Neuronal stem cell (in vitro differentiated cells): ENCODE measurements around the gene ARID5A.

ENCODE experiments used
- DNase-seq: peaks from one replicate; pipeline ENCODE4 v3.0.0-alpha.2; 2013; ENCODE audit warnings: low spot score
- H2AFZ ChIP-seq: one replicate; pipeline ENCODE4 v1.6.1; 2013; ENCODE audit warnings: mild to moderate bottlenecking, low read length, inconsistent platforms
- H2AK5ac ChIP-seq: 2 replicates; pipeline ENCODE4 v1.6.1; 2013; ENCODE audit warnings: low read depth, mild to moderate bottlenecking, inconsistent platforms, low read length, moderate library complexity, mixed read lengths
- H2BK120ac ChIP-seq: 2 replicates; pipeline ENCODE4 v1.6.1; 2013; ENCODE audit warnings: low read depth, mild to moderate bottlenecking, inconsistent platforms, low read length, moderate library complexity, mixed read lengths
- H2BK12ac ChIP-seq: one replicate; pipeline ENCODE4 v1.6.1; 2013; ENCODE audit warnings: low read length, inconsistent platforms
- H2BK15ac ChIP-seq: 2 replicates; pipeline ENCODE4 v1.6.1; 2013; ENCODE audit warnings: mild to moderate bottlenecking, low read length, inconsistent platforms, mixed read lengths
- H2BK5ac ChIP-seq: one replicate; pipeline ENCODE4 v1.6.1; 2013; ENCODE audit warnings: inconsistent platforms, mild to moderate bottlenecking, low read length, moderate library complexity
- H3K14ac ChIP-seq: one replicate; pipeline ENCODE4 v1.6.1; 2013; ENCODE audit warnings: low read length, inconsistent platforms
- H3K18ac ChIP-seq: 2 replicates; pipeline ENCODE4 v1.6.1; 2013; ENCODE audit warnings: low read length, inconsistent platforms
- H3K23ac ChIP-seq: 2 replicates; pipeline ENCODE4 v1.6.1; 2013; ENCODE audit warnings: low read depth, mild to moderate bottlenecking, mixed read lengths, low read length, inconsistent platforms; ENCODE audit not compliant: poor library complexity
- H3K27ac ChIP-seq: replicated peaks from 3 replicates; pipeline ENCODE4 v1.5.1; 2013; ENCODE audit warnings: low read length, inconsistent platforms
- H3K27me3 ChIP-seq, 3 experiments: 2 replicates each; pipeline ENCODE4 v1.6.1; 2013; ENCODE audit warnings: low read length in 3 of 3, mild to moderate bottlenecking in 2 of 3, inconsistent platforms in 1 of 3, low read depth in 1 of 3, mixed read lengths in 1 of 3, moderate library complexity in 1 of 3; ENCODE audit not compliant: control insufficient read depth in 3 of 3, insufficient read depth in 3 of 3
- H3K36me3 ChIP-seq, 2 donors: replicated peaks in 1 of 2; 2 replicates each; pipeline ENCODE4 v1.6.1; 2013; ENCODE audit warnings: low read length in 2 of 2; ENCODE audit not compliant: control insufficient read depth in 2 of 2, insufficient read depth in 2 of 2
- H3K4ac ChIP-seq: 2 replicates; pipeline ENCODE4 v1.6.1; 2013; ENCODE audit warnings: inconsistent platforms, mild to moderate bottlenecking, low read length, moderate library complexity
- H3K4me1 ChIP-seq, 2 donors: 1 replicate in 1 of 2; 2 replicates in 1 of 2; pipeline ENCODE4 v1.6.1; 2013; ENCODE audit warnings: low read length in 2 of 2, low read depth in 1 of 2; ENCODE audit not compliant: control insufficient read depth in 2 of 2, insufficient read depth in 1 of 2
- H3K4me2 ChIP-seq: one replicate; pipeline ENCODE4 v1.6.1; 2013; ENCODE audit warnings: mild to moderate bottlenecking, low read length, inconsistent platforms; ENCODE audit not compliant: insufficient read depth, poor library complexity, severe bottlenecking
- H3K4me3 ChIP-seq, 2 donors: 2 replicates each; pipeline ENCODE4 v1.5.1; 2013; ENCODE audit warnings: low read length in 2 of 2, mild to moderate bottlenecking in 2 of 2, inconsistent platforms in 1 of 2, moderate library complexity in 1 of 2
- H3K79me1 ChIP-seq: one replicate; pipeline ENCODE4 v1.6.1; 2013; ENCODE audit warnings: low read depth, mild to moderate bottlenecking, inconsistent platforms, low read length, moderate library complexity
- H3K9ac ChIP-seq: one replicate; pipeline ENCODE4 v1.6.1; 2013; ENCODE audit warnings: mild to moderate bottlenecking, low read depth, low read length, inconsistent platforms; ENCODE audit not compliant: poor library complexity
- H3K9me3 ChIP-seq, 2 donors: replicated peaks in 1 of 2; 2 replicates each; pipeline versions ENCODE3 to v1.6.1; 2013; ENCODE audit warnings: low read length in 2 of 2, mild to moderate bottlenecking in 2 of 2, inconsistent platforms in 1 of 2, low read depth in 1 of 2, mixed read lengths in 1 of 2, moderate library complexity in 1 of 2; ENCODE audit not compliant: control insufficient read depth in 2 of 2, insufficient read depth in 1 of 2
- H4K8ac ChIP-seq: one replicate; pipeline ENCODE4 v1.6.1; 2013; ENCODE audit warnings: low read depth, mild to moderate bottlenecking, inconsistent platforms, low read length, moderate library complexity
- H4K91ac ChIP-seq: one replicate; pipeline ENCODE4 v1.6.1; 2013; ENCODE audit warnings: low read length, low read depth, mild to moderate bottlenecking, inconsistent platforms; ENCODE audit not compliant: poor library complexity
- WGBS, 2 donors: extraction: QIAGEN DNeasy Blood & Tissue Kit; methylation state at CpG; one replicate each; pipeline ENCODE4 v1.1.7; 2013; ENCODE audit warnings: missing lambda C conversion rate in 2 of 2, mixed read lengths in 1 of 2; ENCODE audit not compliant: insufficient read length in 2 of 2, insufficient replicate concordance in 1 of 2; ENCODE audit errors: extremely low coverage in 2 of 2; 5-methylcytosine and 5-hydroxymethylcytosine counted together

The ARID5A gene

DNA sequence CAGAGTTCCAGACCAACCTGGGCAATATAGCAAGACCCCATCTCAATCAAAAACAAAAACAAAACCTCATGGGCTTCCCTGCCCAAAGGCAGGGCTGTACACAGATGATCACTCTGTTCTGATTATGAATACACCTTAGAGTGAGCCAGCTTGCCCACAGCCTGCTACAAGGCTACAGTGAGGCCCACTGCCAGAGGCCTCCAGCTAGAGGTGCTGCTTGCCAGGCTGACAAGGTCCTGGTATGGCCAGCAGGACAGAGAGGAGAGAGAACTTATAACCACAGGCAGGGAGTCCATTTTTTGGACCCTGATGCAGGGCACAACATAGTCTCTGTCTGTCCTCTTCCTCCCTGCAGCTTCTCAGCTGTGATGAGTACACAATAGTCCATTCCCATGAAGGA lies 60.0 kb downstream of the ARID5A start:
- H2AFZ ChIP-seq = no peak overlapping the region
- H2BK5ac ChIP-seq = no peak overlapping the region
- H3K9ac ChIP-seq = peak overlapping the region; percentile 31
- no peak overlapping the region for H4K91ac ChIP-seq
- H2BK15ac ChIP-seq = no peak overlapping the region
- H3K4ac ChIP-seq = no peak overlapping the region
- no peak overlapping the region for H3K18ac ChIP-seq
- no peak overlapping the region for H4K8ac ChIP-seq
- H3K27ac ChIP-seq = no peak overlapping the region
- no peak overlapping the region for H3K4me3 ChIP-seq
- peaks cover 2 to 5% of the 10 kb centered on the region in 2 donors for H3K9me3 ChIP-seq
- no peaks in the 10 kb centered on the region for H3K4me1 ChIP-seq
- H2AK5ac ChIP-seq = no peak overlapping the region
- no peaks in the 10 kb centered on the region for H3K79me1 ChIP-seq
- H3K14ac ChIP-seq = no peak overlapping the region
- H3K27me3 ChIP-seq = no peaks in the 10 kb centered on the region
- H3K36me3 ChIP-seq = peaks cover 45 to 98% of the 10 kb centered on the region in 2 donors
- no peak overlapping the region for H2BK12ac ChIP-seq
- no peak overlapping the region for H2BK120ac ChIP-seq
- DNase-seq = no peak
- no peak overlapping the region for H3K4me2 ChIP-seq
- H3K23ac ChIP-seq = no peak overlapping the region

DNA sequence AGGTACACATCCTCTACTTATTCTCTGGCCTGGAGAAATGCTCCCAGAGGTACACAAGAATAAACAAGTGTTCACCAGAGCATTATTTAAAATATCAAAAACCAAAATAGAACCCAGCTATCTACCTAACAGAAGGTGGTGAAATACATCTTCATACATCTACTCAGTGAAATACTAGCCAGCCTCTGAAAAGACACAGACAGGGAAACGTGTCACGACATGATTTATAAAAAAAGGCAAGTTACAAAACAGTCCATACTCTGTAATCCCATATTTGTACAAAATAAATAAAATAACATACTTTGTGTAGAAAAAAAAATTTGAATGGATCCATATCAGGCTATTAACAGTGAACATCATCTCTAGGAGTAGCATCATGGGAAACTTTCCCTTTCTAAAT lies 63.4 kb downstream of the ARID5A start:
- H2BK12ac ChIP-seq = no peak overlapping the region
- H2BK15ac ChIP-seq = no peak overlapping the region
- no peak overlapping the region for H2BK120ac ChIP-seq
- no peak overlapping the region for H3K4me3 ChIP-seq
- WGBS, 2 donors = no CpG with 5 or more reads among the region's 2 CpGs
- no peaks in the 10 kb centered on the region for H3K9me3 ChIP-seq
- no peak overlapping the region for H3K14ac ChIP-seq
- H3K4ac ChIP-seq = no peak overlapping the region
- H3K4me2 ChIP-seq = no peak overlapping the region
- H3K23ac ChIP-seq = no peak overlapping the region
- no peaks in the 10 kb centered on the region for H3K79me1 ChIP-seq
- DNase-seq = no peak
- no peak overlapping the region for H2BK5ac ChIP-seq
- H3K4me1 ChIP-seq = no peaks in the 10 kb centered on the region
- no peaks in the 10 kb centered on the region for H3K27me3 ChIP-seq
- no peak overlapping the region for H3K18ac ChIP-seq
- H2AFZ ChIP-seq = no peak overlapping the region
- H2AK5ac ChIP-seq = no peak overlapping the region
- no peak overlapping the region for H4K91ac ChIP-seq
- no peak overlapping the region for H3K27ac ChIP-seq
- no peak overlapping the region for H3K9ac ChIP-seq
- peaks cover 48 to 97% of the 10 kb centered on the region in 2 donors for H3K36me3 ChIP-seq
- H4K8ac ChIP-seq = no peak overlapping the region

DNA sequence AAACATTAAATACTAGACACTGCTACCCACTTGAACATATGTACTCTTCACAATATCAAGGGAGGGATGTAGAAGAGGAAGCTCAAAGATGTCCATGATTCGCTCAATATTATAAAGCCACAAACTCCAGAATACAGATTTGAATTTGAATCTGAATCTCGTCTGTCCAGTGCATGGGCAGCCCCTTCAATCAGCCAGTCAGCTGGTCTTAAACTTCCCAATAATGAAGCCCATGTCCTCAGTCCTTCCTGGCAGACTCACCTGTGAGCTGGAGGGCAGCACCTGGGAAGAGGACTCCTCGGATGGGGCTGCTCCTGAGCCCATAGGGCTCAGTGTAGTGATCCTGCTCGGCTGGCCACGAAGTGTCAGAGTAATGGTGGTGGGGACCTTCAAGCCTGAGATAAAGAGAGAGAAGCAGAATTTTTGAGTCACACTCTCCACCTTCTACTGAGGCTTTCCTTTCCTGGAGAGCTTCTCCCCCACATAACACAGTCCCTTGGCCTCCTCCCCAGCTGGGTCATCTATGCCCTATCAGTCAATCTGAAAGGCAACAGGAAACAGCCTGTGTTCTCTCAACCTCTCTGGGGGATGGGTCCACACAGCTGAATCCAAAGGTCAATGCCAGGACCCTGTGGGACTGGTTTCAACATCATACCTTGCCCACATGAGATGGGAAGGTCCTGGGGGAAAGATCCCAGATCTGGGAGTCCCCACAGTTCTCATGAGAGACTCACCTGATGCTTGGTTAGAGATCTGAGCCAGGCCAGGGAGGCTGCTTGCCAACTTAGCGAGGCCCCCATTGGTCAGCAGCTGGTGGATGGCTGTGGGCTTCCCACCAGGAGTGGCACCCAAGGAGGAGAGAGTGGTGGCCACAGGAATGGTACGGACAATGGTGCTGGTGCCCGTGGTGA lies 65.1 kb downstream of the ARID5A start:
- Histone ChIP-seq H2BK15ac (no peak overlapping the region), H3K36me3 (peaks cover 51 to 97% of the 10 kb centered on the region in 2 donors), H3K4ac (no peak overlapping the region), H3K4me2 (no peak overlapping the region), H4K8ac (no peak overlapping the region), H3K4me1 (peaks cover 1 to 2% of the 10 kb centered on the region in 2 donors), H3K27me3 (no peaks in the 10 kb centered on the region), H3K79me1 (no peaks in the 10 kb centered on the region), H3K4me3 (no peak overlapping the region), H2BK5ac (no peak overlapping the region), H3K9ac (no peak overlapping the region), H2BK120ac (no peak overlapping the region), H3K23ac (no peak overlapping the region), H3K9me3 (no peaks in the 10 kb centered on the region), H2BK12ac (no peak overlapping the region), H2AK5ac (no peak overlapping the region), H4K91ac (no peak overlapping the region), H3K27ac (no peak overlapping the region), H3K18ac (no peak overlapping the region), H2AFZ (no peak overlapping the region), H3K14ac (no peak overlapping the region)
- DNase-seq = no peak
- no CpG with 5 or more reads among the region's 8 CpGs for WGBS, 2 donors
